ENCODE data around the gene TTC3. TPM values are rescaled to one million over a fixed set of nuclear protein-coding genes. Genes with fewer than 3 reads are reported as not detected.

Gene TTC3
- total RNA-seq, 1 experiment from 2014 or later = 77.6 TPM

- intact Hi-C loops (cut with micrococcal nuclease; ENCODE audit: unreplicated experiment) = no loop called here
These were observed 160.6 kb downstream of the TTC3 start for GRCh38 chr21:37233551-37234146.

GRCh38 chr21:37237346-37237745 lies 164.3 kb downstream of the TTC3 start:
- intact Hi-C loops (cut with micrococcal nuclease; ENCODE audit: unreplicated experiment) = no loop called here
- no peaks in the 10 kb centered on the region for H3K27me3 ChIP-seq (ENCODE audit: insufficient read depth, low read depth)
- POLR2A ChIA-PET (ENCODE audit: unreplicated experiment) = no interaction called here

More at GRCh38 chr21:37233551-37234146, 160.6 kb downstream of the TTC3 start:
- ChIA-PET POLR2A (ENCODE audit: unreplicated experiment) (no interaction called here), CTCF (no interaction called here)
- H3K27ac ChIP-seq = no peak overlapping the region
- DNase-seq = no peak
- no peaks in the 10 kb centered on the region for H4K20me1 ChIP-seq (ENCODE audit: insufficient read depth)
- H3K36me3 ChIP-seq (ENCODE audit: low read depth) = no peaks in the 10 kb centered on the region
- no peaks in the 10 kb centered on the region for H3K79me2 ChIP-seq (ENCODE audit: low read depth)
- H3K27me3 ChIP-seq (ENCODE audit: insufficient read depth, low read depth) = no peaks in the 10 kb centered on the region
- no peak overlapping the region for H2AFZ ChIP-seq
- BruUV-seq (replicated peaks) = no TSS peak
- H3K4me3 ChIP-seq = no peak overlapping the region
- H3K4me2 ChIP-seq = no peak overlapping the region
- H3K4me1 ChIP-seq (replicated peaks; ENCODE audit: insufficient read depth) = no peaks in the 10 kb centered on the region
- H3K9me3 ChIP-seq (ENCODE audit: insufficient read depth, low read depth) = no peaks in the 10 kb centered on the region
- TF ChIP-seq EZH2 (IDR thresholded peaks at IDR 0.05; ENCODE audit: low read depth) (no peak), CTCF (conservative IDR thresholded peaks at IDR 0.05) (no peak)
- no peaks in the 10 kb centered on the region for H3F3A ChIP-seq (ENCODE audit: insufficient read depth, low read depth)
- H3K9me2 ChIP-seq (ENCODE audit: insufficient read depth) = no peaks in the 10 kb centered on the region

GRCh38 chr21:37237764-37238163 lies 164.7 kb downstream of the TTC3 start:
- no TSS peak for BruUV-seq (replicated peaks)
- Histone ChIP-seq H3K4me1 (replicated peaks; ENCODE audit: insufficient read depth) (no peaks in the 10 kb centered on the region), H3K27me3 (ENCODE audit: insufficient read depth, low read depth) (no peaks in the 10 kb centered on the region), H3K9me2 (ENCODE audit: insufficient read depth) (no peaks in the 10 kb centered on the region), H4K20me1 (ENCODE audit: insufficient read depth) (no peaks in the 10 kb centered on the region), H3F3A (ENCODE audit: insufficient read depth, low read depth) (no peaks in the 10 kb centered on the region), H2AFZ (no peak overlapping the region), H3K4me3 (no peak overlapping the region), H3K79me2 (ENCODE audit: low read depth) (no peaks in the 10 kb centered on the region), H3K36me3 (ENCODE audit: low read depth) (no peaks in the 10 kb centered on the region), H3K9me3 (ENCODE audit: insufficient read depth, low read depth) (no peaks in the 10 kb centered on the region), H3K4me2 (no peak overlapping the region), H3K27ac (no peak overlapping the region)
- ChIA-PET POLR2A (ENCODE audit: unreplicated experiment) (no interaction called here), CTCF (no interaction called here)
- intact Hi-C loops (cut with micrococcal nuclease; ENCODE audit: unreplicated experiment) = no loop called here
- DNase-seq = no peak
- TF ChIP-seq CTCF (conservative IDR thresholded peaks at IDR 0.05) = no peak
- no peak for TF ChIP-seq EZH2 (IDR thresholded peaks at IDR 0.05; ENCODE audit: low read depth)

More at GRCh38 chr21:37237346-37237745, 164.3 kb downstream of the TTC3 start:
- Histone ChIP-seq H4K20me1 (ENCODE audit: insufficient read depth) (no peaks in the 10 kb centered on the region), H3K79me2 (ENCODE audit: low read depth) (no peaks in the 10 kb centered on the region), H3K27ac (no peak overlapping the region), H3K4me2 (no peak overlapping the region), H3K9me3 (ENCODE audit: insufficient read depth, low read depth) (no peaks in the 10 kb centered on the region), H3K36me3 (ENCODE audit: low read depth) (no peaks in the 10 kb centered on the region), H3K4me3 (no peak overlapping the region), H3K9me2 (ENCODE audit: insufficient read depth) (no peaks in the 10 kb centered on the region), H3K4me1 (replicated peaks; ENCODE audit: insufficient read depth) (no peaks in the 10 kb centered on the region), H3F3A (ENCODE audit: insufficient read depth, low read depth) (no peaks in the 10 kb centered on the region), H2AFZ (no peak overlapping the region)
- TF ChIP-seq EZH2 (IDR thresholded peaks at IDR 0.05; ENCODE audit: low read depth) (no peak), CTCF (conservative IDR thresholded peaks at IDR 0.05) (no peak)
- BruUV-seq (replicated peaks) = no TSS peak
- CTCF ChIA-PET = no interaction called here
- no peak for DNase-seq

Data from PC-9 (cell line).